Peyer's patch (tissue), 4 donors: Measurements from ENCODE around the gene PARVA. TPM values are rescaled to one million over a fixed set of nuclear protein-coding genes. Genes with fewer than 3 reads are reported as not detected.

ENCODE experiments used
- DNase-seq, 3 donors: peaks; one replicate each; pipeline ENCODE4 v3.0.0-alpha.2; 2017 to 2019
- H3K27ac ChIP-seq, 4 donors: fragments of 200-600 bp; sonication (generic); one replicate each; pipeline ENCODE4 v1.5.1; 2016 to 2019
- H3K27me3 ChIP-seq, 2 donors: fragments of 200-600 bp; sonication (generic); one replicate each; pipeline ENCODE4 v1.5.1; 2019
- H3K36me3 ChIP-seq, 3 donors: fragments of 200-600 bp; sonication (generic); one replicate each; pipeline ENCODE4 v1.5.1; 2016 to 2019
- H3K4me1 ChIP-seq, 4 donors: fragments of 200-600 bp; sonication (generic); one replicate each; pipeline ENCODE4 v1.5.1; 2016 to 2019
- H3K4me3 ChIP-seq, 4 donors: fragments of 200-600 bp; sonication (generic); 1 replicate in 3 of 4; 2 replicates in 1 of 4; pipeline ENCODE4 v1.5.1; 2016 to 2019; ENCODE audit warnings: mild to moderate bottlenecking in 1 of 4
- H3K9me3 ChIP-seq, 4 donors: fragments of 200-600 bp; sonication (generic); one replicate each; pipeline ENCODE4 v1.5.1; 2016 to 2019; ENCODE audit warnings: mild to moderate bottlenecking in 1 of 4
- POLR2A ChIP-seq, 2 donors: fragments of 450-650 bp; IDR thresholded peaks; one replicate each; pipeline ENCODE4 v1.5.1; 2017; ENCODE audit warnings: antibody characterized with exemption in 2 of 2, mild to moderate bottlenecking in 2 of 2, moderate library complexity in 2 of 2
- total RNA-seq, 4 donors: library from RNA; depleted of rRNA; stranded (reverse); fragments of >200 nt; gene quantifications; one replicate each; pipeline ENCODE4 v1.1.0, GENCODE V29; 2016
- TF ChIP-seq, protein P1 (sequence below), 6 experiments: fragments of 450-650 bp in 4 of 6; fragments of 200-600 bp in 2 of 6; sonication (generic) in 1 of 6; IDR thresholded peaks; one replicate each; pipeline ENCODE4 v1.5.1; 2017 to 2019; ENCODE audit warnings: antibody characterized with exemption in 6 of 6, mild to moderate bottlenecking in 3 of 6, moderate library complexity in 1 of 6

PARVA gene
- total RNA-seq, 4 donors from 2014 or later = 13.7 to 35.5 (median 26.2) TPM

DNA sequence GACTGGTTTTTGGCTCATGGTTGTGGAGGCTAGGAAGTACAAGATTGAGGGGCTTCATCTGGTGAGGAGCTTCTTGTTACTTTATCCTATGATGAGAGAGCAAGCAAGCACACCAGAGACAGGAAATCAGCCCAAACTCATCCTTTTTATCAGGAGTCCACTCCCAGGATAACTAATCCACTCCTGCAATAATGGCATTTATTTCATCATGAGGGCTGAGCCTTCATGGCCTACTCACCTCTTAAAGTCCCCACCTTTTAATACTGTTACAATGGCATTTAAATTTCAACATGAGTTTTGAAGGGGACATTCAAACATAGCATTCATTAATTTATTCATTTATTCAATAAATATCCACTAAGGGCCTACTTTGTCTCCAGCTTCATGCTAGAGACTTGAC lies 60.9 kb downstream of the PARVA start:
- Histone ChIP-seq H3K36me3 (no peaks in the 10 kb centered on the region), H3K27me3 (no peaks in the 10 kb centered on the region), H3K27ac (no peak overlapping the region), H3K4me1 (peaks cover 0 to 15% (median 0%) of the 10 kb centered on the region in 4 donors), H3K9me3 (no peaks in the 10 kb centered on the region), H3K4me3 (no peak overlapping the region)
- TF ChIP-seq, protein P1, sequence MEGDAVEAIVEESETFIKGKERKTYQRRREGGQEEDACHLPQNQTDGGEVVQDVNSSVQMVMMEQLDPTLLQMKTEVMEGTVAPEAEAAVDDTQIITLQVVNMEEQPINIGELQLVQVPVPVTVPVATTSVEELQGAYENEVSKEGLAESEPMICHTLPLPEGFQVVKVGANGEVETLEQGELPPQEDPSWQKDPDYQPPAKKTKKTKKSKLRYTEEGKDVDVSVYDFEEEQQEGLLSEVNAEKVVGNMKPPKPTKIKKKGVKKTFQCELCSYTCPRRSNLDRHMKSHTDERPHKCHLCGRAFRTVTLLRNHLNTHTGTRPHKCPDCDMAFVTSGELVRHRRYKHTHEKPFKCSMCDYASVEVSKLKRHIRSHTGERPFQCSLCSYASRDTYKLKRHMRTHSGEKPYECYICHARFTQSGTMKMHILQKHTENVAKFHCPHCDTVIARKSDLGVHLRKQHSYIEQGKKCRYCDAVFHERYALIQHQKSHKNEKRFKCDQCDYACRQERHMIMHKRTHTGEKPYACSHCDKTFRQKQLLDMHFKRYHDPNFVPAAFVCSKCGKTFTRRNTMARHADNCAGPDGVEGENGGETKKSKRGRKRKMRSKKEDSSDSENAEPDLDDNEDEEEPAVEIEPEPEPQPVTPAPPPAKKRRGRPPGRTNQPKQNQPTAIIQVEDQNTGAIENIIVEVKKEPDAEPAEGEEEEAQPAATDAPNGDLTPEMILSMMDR (IDR thresholded peaks at IDR 0.05) = no peak
- no peak for TF ChIP-seq POLR2A (IDR thresholded peaks at IDR 0.05)
- DNase-seq = no peak

DNA sequence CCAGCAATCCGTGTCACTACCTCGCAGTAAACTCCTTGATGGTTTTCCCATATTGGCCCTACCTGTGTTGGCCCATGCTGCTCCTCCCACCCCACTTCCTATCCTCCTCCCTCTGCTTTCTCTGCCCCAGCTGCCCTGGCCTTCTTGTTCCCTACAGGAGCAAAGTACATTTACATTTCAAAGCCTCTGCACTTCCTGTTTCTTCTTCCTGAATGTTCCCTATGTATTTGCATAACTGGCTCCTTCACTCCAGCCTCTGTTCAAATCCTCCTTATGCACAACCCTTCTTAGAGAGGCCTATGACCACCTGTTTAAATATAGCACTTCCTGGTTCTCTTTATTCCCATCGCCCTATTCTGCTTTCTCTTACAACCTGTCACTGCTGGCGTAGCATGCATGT lies 62.2 kb downstream of the PARVA start:
- peak overlapping the region in 2 of 4 donors; percentile 52 to 61 for H3K27ac ChIP-seq
- peaks cover 0 to 8% (median 0%) of the 10 kb centered on the region in 4 donors for H3K4me1 ChIP-seq
- H3K36me3 ChIP-seq = no peaks in the 10 kb centered on the region
- no peaks in the 10 kb centered on the region for H3K9me3 ChIP-seq
- TF ChIP-seq, protein P1 (IDR thresholded peaks at IDR 0.05) = no peak
- TF ChIP-seq POLR2A (IDR thresholded peaks at IDR 0.05) = no peak
- no peak for DNase-seq
- no peak overlapping the region for H3K4me3 ChIP-seq
- no peaks in the 10 kb centered on the region for H3K27me3 ChIP-seq

DNA sequence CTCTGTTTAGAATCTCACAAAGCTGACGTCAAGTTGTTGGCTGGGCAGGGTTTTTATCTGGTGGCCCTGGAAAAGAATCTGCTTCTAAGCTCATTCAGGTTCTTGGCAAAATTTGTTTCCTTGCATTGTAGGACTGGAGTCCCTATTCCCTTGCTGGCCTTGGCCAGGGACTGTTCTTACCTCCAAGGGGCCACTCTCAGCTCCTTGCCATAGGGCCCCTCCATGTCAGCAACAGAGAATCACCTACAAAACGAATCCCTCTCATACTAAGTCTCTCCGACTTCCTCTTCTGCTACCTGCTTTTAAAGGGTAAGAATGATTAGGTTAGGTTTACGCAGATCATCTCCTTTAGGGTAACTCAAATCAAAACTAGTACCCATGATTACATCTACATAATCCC lies 63.2 kb downstream of the PARVA start:
- no peak for DNase-seq
- no peak for TF ChIP-seq POLR2A (IDR thresholded peaks at IDR 0.05)
- TF ChIP-seq, protein P1 (IDR thresholded peaks at IDR 0.05) = no peak
- no peak overlapping the region for H3K4me3 ChIP-seq
- no peaks in the 10 kb centered on the region for H3K36me3 ChIP-seq
- H3K27ac ChIP-seq = peak overlapping the region in 1 of 4 donors; percentile 52
- no peaks in the 10 kb centered on the region for H3K9me3 ChIP-seq
- no peaks in the 10 kb centered on the region for H3K27me3 ChIP-seq
- peaks cover 0 to 7% (median 0%) of the 10 kb centered on the region in 4 donors for H3K4me1 ChIP-seq

DNA sequence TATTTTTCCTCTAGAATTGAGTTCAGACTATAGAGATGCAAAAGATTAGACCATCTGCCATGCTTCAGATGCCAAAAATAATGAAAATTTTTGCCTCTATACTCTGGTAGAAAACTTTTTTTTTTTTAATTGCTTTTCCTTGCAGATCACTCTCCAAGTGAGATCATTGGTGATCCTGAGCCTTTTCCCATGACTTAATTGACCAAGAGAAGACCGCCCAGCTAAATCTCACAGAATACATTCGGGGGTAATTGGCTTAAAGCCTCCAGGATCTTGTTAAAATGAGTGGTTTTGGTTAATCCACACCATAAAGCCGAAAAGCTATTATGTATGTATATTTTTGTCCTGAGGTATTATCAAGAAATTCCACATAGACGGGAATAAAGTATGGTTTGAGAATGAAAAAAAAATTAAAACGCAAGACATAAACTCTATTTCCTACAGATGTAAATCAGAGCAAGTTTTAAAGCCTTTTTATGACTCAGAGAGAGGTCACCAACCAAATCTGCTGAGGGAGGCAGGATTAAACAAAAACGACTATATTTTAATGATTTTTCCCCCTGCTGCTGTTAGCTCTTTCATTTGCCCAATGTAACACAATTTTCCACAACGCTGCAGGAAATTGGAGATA lies 64.0 kb downstream of the PARVA start:
- DNase-seq = no peak
- H3K4me3 ChIP-seq = no peak overlapping the region
- no peak overlapping the region for H3K27ac ChIP-seq
- TF ChIP-seq POLR2A (IDR thresholded peaks at IDR 0.05) = no peak
- TF ChIP-seq, protein P1 (IDR thresholded peaks at IDR 0.05) = no peak
- H3K36me3 ChIP-seq = no peaks in the 10 kb centered on the region
- no peaks in the 10 kb centered on the region for H3K27me3 ChIP-seq
- no peaks in the 10 kb centered on the region for H3K9me3 ChIP-seq
- H3K4me1 ChIP-seq = peaks cover 0 to 7% (median 0%) of the 10 kb centered on the region in 4 donors

DNA sequence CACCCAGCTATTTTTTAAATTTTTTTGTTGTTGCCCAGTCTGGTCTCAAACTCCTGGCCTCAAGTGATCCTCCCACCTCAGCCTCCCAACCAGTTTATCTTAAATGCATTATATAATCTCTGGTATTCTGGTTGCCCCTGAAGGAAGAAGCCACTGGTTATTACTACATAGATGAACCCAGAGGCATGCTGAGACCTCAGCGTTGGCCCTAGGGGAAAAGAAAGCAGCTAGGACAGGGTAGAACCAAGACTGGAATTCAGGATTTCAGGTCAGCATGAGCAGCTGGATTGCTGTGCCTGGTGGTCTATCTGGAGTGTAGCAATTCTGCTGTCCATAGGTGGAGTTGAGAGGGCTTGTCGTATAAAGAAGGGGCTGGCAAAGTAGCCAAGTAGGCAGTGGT lies 67.2 kb downstream of the PARVA start:
- Histone ChIP-seq H3K27ac (no peak overlapping the region), H3K9me3 (no peaks in the 10 kb centered on the region), H3K36me3 (no peaks in the 10 kb centered on the region), H3K4me1 (peaks cover 0 to 7% (median 0%) of the 10 kb centered on the region in 4 donors), H3K4me3 (no peak overlapping the region), H3K27me3 (no peaks in the 10 kb centered on the region)
- no peak for DNase-seq
- TF ChIP-seq, protein P1 (IDR thresholded peaks at IDR 0.05) = no peak
- no peak for TF ChIP-seq POLR2A (IDR thresholded peaks at IDR 0.05)
